Natural killer cell (primary cell): Measurements from ENCODE around the gene HSH2D. TPM values are rescaled to one million over a fixed set of nuclear protein-coding genes. Genes with fewer than 3 reads are reported as not detected.

ENCODE experiments used
- ATAC-seq, 3 donors: fragments of 150-1000 bp in 2 of 3; fragments of 200-7000 bp in 1 of 3; cut with Tn5 transposase; 1 replicate in 1 of 3; 2 replicates in 2 of 3; pipeline ENCODE4 v1.10.0; 2021; ENCODE audit warnings: mild to moderate bottlenecking in 2 of 3, moderate library complexity in 2 of 3
- DNase-seq, 2 donors: peaks; one replicate each; pipeline versions ENCODE4 v3.0.0 to v3.0.0-alpha.2; 2013 to 2021; ENCODE audit warnings: mixed read lengths in 1 of 2
- H3K27ac ChIP-seq: one replicate; pipeline ENCODE4 v1.5.1; 2013; ENCODE audit warnings: mild to moderate bottlenecking, low read length
- H3K27me3 ChIP-seq: one replicate; pipeline ENCODE4 v1.6.1; 2013; ENCODE audit warnings: low read length; ENCODE audit not compliant: control insufficient read depth, insufficient read depth
- H3K36me3 ChIP-seq: one replicate; pipeline ENCODE4 v1.6.1; 2013; ENCODE audit warnings: low read length; ENCODE audit not compliant: control insufficient read depth, insufficient read depth
- H3K4me1 ChIP-seq: one replicate; pipeline ENCODE4 v1.6.1; 2013; ENCODE audit warnings: low read length; ENCODE audit not compliant: control insufficient read depth, insufficient read depth
- H3K4me3 ChIP-seq: one replicate; pipeline ENCODE4 v1.5.1; 2013; ENCODE audit warnings: low read length
- H3K9me3 ChIP-seq: one replicate; pipeline ENCODE4 v1.6.1; 2013; ENCODE audit warnings: low read length; ENCODE audit not compliant: control insufficient read depth, insufficient read depth
- H3K27ac Mint-ChIP-seq, 2 donors: one replicate each; pipeline ENCODE4 v1.8.0; 2022; ENCODE audit warnings: mild to moderate bottlenecking in 2 of 2, mixed read lengths in 2 of 2, moderate library complexity in 1 of 2
- H3K27me3 Mint-ChIP-seq, 2 donors: one replicate each; pipeline ENCODE4 v1.8.0; 2022; ENCODE audit warnings: low read depth in 2 of 2, mixed read lengths in 2 of 2
- H3K36me3 Mint-ChIP-seq: one replicate; pipeline ENCODE4 v1.8.0; 2022; ENCODE audit warnings: mixed read lengths
- H3K4me1 Mint-ChIP-seq, 2 donors: one replicate each; pipeline ENCODE4 v1.8.0; 2022; ENCODE audit warnings: mixed read lengths in 2 of 2
- H3K4me3 Mint-ChIP-seq: one replicate; pipeline ENCODE4 v1.8.0; 2022; ENCODE audit warnings: mild to moderate bottlenecking, moderate library complexity, mixed read lengths
- H3K9me3 Mint-ChIP-seq, 2 donors: one replicate each; pipeline ENCODE4 v1.8.0; 2022; ENCODE audit warnings: mixed read lengths in 2 of 2
- CTCF ChIP-seq: fragments of 200-600 bp; IDR thresholded peaks from one replicate; pipeline ENCODE4 v1.8.0; 2022; ENCODE audit warnings: antibody characterized with exemption
- WGBS: methylation state at CpG from one replicate; pipeline ENCODE4 v1.1.7; 2013; ENCODE audit warnings: missing lambda C conversion rate; ENCODE audit not compliant: insufficient coverage; 5-methylcytosine and 5-hydroxymethylcytosine counted together
- intact Hi-C: fragments of 100-400 bp; cut with micrococcal nuclease; formaldehyde crosslinking; loops from one replicate; pipeline ENCODE4 v1.14.2; 2022
- total RNA-seq, 4 donors: library from RNA; stranded (reverse); fragments of 120-200 nt in 1 of 4; gene quantifications; one replicate each; pipeline versions ENCODE4 v1.2.3 to v1.2.4, GENCODE V29; 2013 to 2022

The HSH2D gene
- total RNA-seq, 3 donors from 2014 or later (not counting 1 experiment from before 2014, with no cell fraction given), result 203 to 319 (median 278) TPM

GRCh38 chr19:16155128-16155527 lies 11.6 kb downstream of the HSH2D start:
- WGBS, result 100% methylated on average over 1 of the region's 1 CpG
- H3K27ac ChIP-seq, result peak overlapping the region; percentile 37
- H3K4me1 Mint-ChIP-seq, result peaks cover 31 to 40% of the 10 kb centered on the region in 2 donors
- no peaks in the 10 kb centered on the region for H3K27me3 ChIP-seq
- H3K4me1 ChIP-seq, result peaks cover 59% of the 10 kb centered on the region
- no peaks in the 10 kb centered on the region for H3K9me3 Mint-ChIP-seq
- H3K9me3 ChIP-seq, result no peaks in the 10 kb centered on the region
- peaks cover 12% of the 10 kb centered on the region for H3K36me3 Mint-ChIP-seq
- DNase-seq (no peak), ATAC-seq (no peak)
- intact Hi-C loops, result no loop called here
- no peak overlapping the region for H3K4me3 ChIP-seq
- peaks cover 74% of the 10 kb centered on the region for H3K36me3 ChIP-seq
- no peaks in the 10 kb centered on the region for H3K27me3 Mint-ChIP-seq
- no peak for TF ChIP-seq CTCF
- H3K27ac Mint-ChIP-seq, result peak overlapping the region; percentile 99
- peak overlapping the region; percentile 40 for H3K4me3 Mint-ChIP-seq

DNA sequence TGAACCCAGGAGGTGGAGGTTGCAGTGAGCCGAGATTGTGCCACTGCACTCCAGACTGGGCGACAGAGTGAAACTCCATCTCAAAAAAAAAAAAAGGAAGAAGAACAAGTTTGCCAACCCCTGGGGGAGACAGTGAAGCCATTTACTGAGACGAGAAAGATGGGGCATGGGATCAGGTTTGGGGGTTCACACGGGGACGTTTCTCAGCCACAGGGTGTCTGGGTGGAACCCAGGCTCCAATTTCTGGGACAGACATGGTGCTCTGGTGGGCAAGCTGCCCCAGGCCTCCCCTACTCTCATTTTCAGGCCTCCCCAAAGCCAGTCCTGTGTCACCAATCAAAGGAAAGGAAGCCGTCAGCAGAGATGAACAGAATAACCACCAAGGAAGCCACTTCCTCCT lies 13.4 kb downstream of the HSH2D start:
- H3K4me1 ChIP-seq, result peaks cover 52% of the 10 kb centered on the region
- Mint-ChIP-seq H3K4me3 (no peak overlapping the region), H3K9me3 (no peaks in the 10 kb centered on the region), H3K36me3 (peaks cover 12% of the 10 kb centered on the region), H3K27ac (peak overlapping the region; percentile 51 to 99), H3K4me1 (peaks cover 36 to 37% of the 10 kb centered on the region in 2 donors), H3K27me3 (no peaks in the 10 kb centered on the region)
- WGBS, result 73% methylated on average over 6 of the region's 6 CpGs
- ATAC-seq (no peak), DNase-seq (no peak)
- H3K36me3 ChIP-seq, result peaks cover 61% of the 10 kb centered on the region
- H3K9me3 ChIP-seq, result no peaks in the 10 kb centered on the region
- H3K27ac ChIP-seq, result no peak overlapping the region
- no peak for TF ChIP-seq CTCF
- intact Hi-C loops, result no loop called here
- no peak overlapping the region for H3K4me3 ChIP-seq
- no peaks in the 10 kb centered on the region for H3K27me3 ChIP-seq

DNA sequence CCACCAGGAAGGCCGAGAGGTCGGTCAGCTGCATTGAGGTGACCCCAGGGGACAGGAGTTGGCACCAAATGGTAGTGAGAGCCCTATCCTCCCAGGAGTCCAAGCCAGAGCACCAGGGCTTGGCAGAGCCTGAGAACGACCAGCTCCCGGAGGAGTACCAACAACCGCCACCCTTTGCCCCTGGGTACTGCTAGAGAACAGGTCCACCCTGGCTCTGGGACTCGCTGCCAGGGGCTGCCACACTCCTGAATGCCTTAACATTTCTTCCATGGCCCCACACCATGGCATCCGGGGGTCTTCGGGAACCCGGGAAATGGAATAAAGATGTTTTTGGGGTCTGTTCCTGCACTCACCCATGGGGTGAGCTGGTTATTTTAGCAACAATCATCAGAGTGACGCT lies 14.1 kb downstream of the HSH2D start:
- H3K4me1 Mint-ChIP-seq, result peaks cover 34 to 35% of the 10 kb centered on the region in 2 donors
- no peaks in the 10 kb centered on the region for H3K9me3 Mint-ChIP-seq
- ATAC-seq (peak in 1 of 3 donors; percentile 16), DNase-seq (no peak)
- 96% methylated on average over 9 of the region's 10 CpGs for WGBS
- H3K9me3 ChIP-seq, result no peaks in the 10 kb centered on the region
- H3K36me3 ChIP-seq, result peaks cover 56% of the 10 kb centered on the region
- intact Hi-C loops, result no loop called here
- no peak for TF ChIP-seq CTCF
- H3K27ac Mint-ChIP-seq, result peak overlapping the region; percentile 51 to 99
- peaks cover 12% of the 10 kb centered on the region for H3K36me3 Mint-ChIP-seq
- peaks cover 47% of the 10 kb centered on the region for H3K4me1 ChIP-seq
- no peak overlapping the region for H3K4me3 Mint-ChIP-seq
- H3K27ac ChIP-seq, result no peak overlapping the region
- no peak overlapping the region for H3K4me3 ChIP-seq
- H3K27me3 ChIP-seq, result no peaks in the 10 kb centered on the region
- H3K27me3 Mint-ChIP-seq, result no peaks in the 10 kb centered on the region

DNA sequence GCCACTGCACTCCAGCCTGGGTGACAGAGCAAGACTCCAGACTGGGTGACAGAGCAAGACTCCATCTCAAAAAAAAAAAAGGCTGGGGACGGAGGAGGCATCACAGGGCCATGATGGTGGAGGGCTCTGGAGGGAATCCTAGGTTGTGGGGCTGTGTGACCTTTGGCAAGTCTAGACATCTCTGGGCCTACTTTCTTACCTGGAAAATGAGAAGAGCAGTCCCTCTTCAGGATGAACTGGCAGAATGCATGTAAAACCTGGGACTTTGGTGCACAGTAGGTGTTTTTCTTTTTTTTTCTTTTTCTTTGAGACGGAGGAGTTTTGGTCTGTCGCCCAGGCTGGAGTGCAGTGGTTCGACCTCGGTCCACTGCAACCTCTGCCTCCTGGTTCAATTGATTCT lies 16.2 kb downstream of the HSH2D start:
- no peak for TF ChIP-seq CTCF
- Mint-ChIP-seq H3K4me3 (no peak overlapping the region), H3K9me3 (no peaks in the 10 kb centered on the region), H3K4me1 (peaks cover 25 to 28% of the 10 kb centered on the region in 2 donors), H3K27ac (peak overlapping the region in 1 of 2 donors; percentile 23), H3K27me3 (no peaks in the 10 kb centered on the region), H3K36me3 (peaks cover 9% of the 10 kb centered on the region)
- 99% methylated on average over 3 of the region's 5 CpGs for WGBS
- Histone ChIP-seq H3K36me3 (peaks cover 36% of the 10 kb centered on the region), H3K9me3 (no peaks in the 10 kb centered on the region), H3K27me3 (no peaks in the 10 kb centered on the region), H3K4me1 (peaks cover 26% of the 10 kb centered on the region), H3K4me3 (no peak overlapping the region), H3K27ac (no peak overlapping the region)
- intact Hi-C loops, result no loop called here
- DNase-seq, result no peak
- no peak for ATAC-seq
